Caki2 (cell line): ENCODE results near the gene CASZ1. TPM values are rescaled to one million over a fixed set of nuclear protein-coding genes. Genes with fewer than 3 reads are reported as not detected.

Experiments
- DNase-seq: peaks from one replicate; pipeline ENCODE4 v3.0.0-alpha.2; 2015; ENCODE audit warnings: low read depth
- in situ Hi-C: cut with HindIII; loops from 2 replicates; pipeline ENCODE4 v1.10.0; 2016; ENCODE audit warnings: low sequenced_read_pairs, low pct_unique_long_range_greater_than_20kb, mixed read lengths
- total RNA-seq: library from RNA; depleted of rRNA; stranded (reverse); fragments of >200 nt; shearing (Covaris generic); gene quantifications from 2 replicates; pipeline ENCODE4 v1.2.3, GENCODE V29; 2014; ENCODE audit warnings: low replicate concordance

The CASZ1 gene
- total RNA-seq, 1 experiment from 2014 or later: 3.7 TPM

- no peak for DNase-seq
- in situ Hi-C loops: no loop called here
Measured at GRCh38 chr1:10630661-10631120, 165.8 kb downstream of the CASZ1 start.

- in situ Hi-C loops: no loop called here
- DNase-seq: no peak
Measured at GRCh38 chr1:10629816-10630571, 166.5 kb downstream of the CASZ1 start.

GRCh38 chr1:10629091-10629815 is 167.2 kb downstream of the CASZ1 start:
- no peak for DNase-seq
- in situ Hi-C loops: no loop called here

- no peak for DNase-seq
- in situ Hi-C loops: no loop called here
Measured at GRCh38 chr1:10628685-10629084, 167.8 kb downstream of the CASZ1 start.

- in situ Hi-C loops: no loop called here
- DNase-seq: no peak
Measured at GRCh38 chr1:10626791-10627410, 169.5 kb downstream of the CASZ1 start.

GRCh38 chr1:10626131-10626731 is 170.2 kb downstream of the CASZ1 start:
- in situ Hi-C loops: no loop called here
- no peak for DNase-seq

- DNase-seq: no peak
- in situ Hi-C loops: no loop called here
Measured at GRCh38 chr1:10625554-10625953, 170.9 kb downstream of the CASZ1 start.

- in situ Hi-C loops: no loop called here
- DNase-seq: no peak
Measured at GRCh38 chr1:10625076-10625475, 171.4 kb downstream of the CASZ1 start.

GRCh38 chr1:10624256-10625050 is 172.0 kb downstream of the CASZ1 start:
- in situ Hi-C loops: no loop called here
- no peak for DNase-seq

GRCh38 chr1:10623686-10624145 is 172.7 kb downstream of the CASZ1 start:
- DNase-seq: no peak
- in situ Hi-C loops: no loop called here

- in situ Hi-C loops: no loop called here
- no peak for DNase-seq
Measured at GRCh38 chr1:10622910-10623685, 173.3 kb downstream of the CASZ1 start.

GRCh38 chr1:10621906-10622305 is 174.5 kb downstream of the CASZ1 start:
- in situ Hi-C loops: no loop called here
- DNase-seq: no peak

GRCh38 chr1:10620776-10621175 is 175.7 kb downstream of the CASZ1 start:
- no peak for DNase-seq
- in situ Hi-C loops: no loop called here

GRCh38 chr1:10617931-10618885 is 178.2 kb downstream of the CASZ1 start:
- no peak for DNase-seq
- in situ Hi-C loops: no loop called here

- in situ Hi-C loops: no loop called here
- no peak for DNase-seq
Measured at GRCh38 chr1:10617318-10617717, 179.1 kb downstream of the CASZ1 start.

- DNase-seq: no peak
- in situ Hi-C loops: no loop called here
Measured at GRCh38 chr1:10616696-10617095, 179.8 kb downstream of the CASZ1 start.
